HG02623 (cell line): Measurements from ENCODE around the gene FAM240A.

Experiments
- ATAC-seq: cut with Tn5 transposase; IDR thresholded peaks from one replicate; pipeline ENCODE4 v1.9.1; 2021; ENCODE audit warnings: moderate library complexity; ENCODE audit not compliant: unreplicated experiment

The FAM240A gene

DNA sequence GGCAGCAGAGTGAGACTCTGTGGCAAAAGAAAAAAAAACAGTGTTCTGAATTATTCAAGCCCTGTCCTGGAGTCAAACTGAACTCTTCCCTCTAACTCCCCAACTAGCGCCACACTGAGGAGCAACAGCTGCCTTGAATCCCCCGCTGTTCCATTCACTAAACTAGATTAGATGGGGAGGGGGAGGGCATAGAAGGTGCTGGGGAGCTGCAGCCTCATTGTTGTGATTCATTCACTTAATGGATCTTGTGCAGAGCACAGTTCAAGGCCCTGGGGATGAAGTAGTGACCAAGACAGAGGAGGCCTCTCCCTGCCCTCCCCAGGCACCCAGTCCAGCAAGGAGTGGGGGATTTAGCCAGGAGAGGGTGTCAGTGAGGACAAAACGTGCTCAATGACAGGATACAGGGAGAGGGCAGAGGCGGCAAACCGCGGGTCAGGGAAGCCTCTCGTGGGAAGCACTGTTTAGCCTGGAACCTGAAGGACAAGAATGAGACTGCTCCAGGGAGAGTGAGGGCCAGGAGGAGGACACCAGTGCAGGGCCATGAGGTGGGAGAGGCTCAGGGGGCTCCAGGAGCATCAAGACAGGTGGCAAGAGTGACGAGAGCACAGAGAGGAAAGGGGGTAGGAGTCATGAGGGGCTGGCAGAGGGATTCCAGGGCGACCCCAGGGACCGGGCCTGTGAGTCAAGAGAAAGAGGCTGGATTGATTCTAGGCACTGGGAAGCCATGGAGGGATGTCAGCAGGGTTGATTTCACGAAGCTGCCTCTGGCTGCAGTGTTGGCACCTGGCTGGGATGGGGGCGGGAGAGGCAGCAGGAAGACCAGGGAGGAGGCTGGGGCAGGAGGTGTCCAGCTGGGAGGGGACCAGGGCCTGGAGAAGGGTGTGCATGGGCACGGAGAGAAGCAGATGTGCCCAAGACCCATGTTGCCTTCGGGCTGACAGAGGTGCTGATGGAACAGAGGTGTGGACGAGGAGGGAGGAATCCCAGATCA, 49.7 kb downstream of the FAM240A start:
- ATAC-seq: no peak

DNA sequence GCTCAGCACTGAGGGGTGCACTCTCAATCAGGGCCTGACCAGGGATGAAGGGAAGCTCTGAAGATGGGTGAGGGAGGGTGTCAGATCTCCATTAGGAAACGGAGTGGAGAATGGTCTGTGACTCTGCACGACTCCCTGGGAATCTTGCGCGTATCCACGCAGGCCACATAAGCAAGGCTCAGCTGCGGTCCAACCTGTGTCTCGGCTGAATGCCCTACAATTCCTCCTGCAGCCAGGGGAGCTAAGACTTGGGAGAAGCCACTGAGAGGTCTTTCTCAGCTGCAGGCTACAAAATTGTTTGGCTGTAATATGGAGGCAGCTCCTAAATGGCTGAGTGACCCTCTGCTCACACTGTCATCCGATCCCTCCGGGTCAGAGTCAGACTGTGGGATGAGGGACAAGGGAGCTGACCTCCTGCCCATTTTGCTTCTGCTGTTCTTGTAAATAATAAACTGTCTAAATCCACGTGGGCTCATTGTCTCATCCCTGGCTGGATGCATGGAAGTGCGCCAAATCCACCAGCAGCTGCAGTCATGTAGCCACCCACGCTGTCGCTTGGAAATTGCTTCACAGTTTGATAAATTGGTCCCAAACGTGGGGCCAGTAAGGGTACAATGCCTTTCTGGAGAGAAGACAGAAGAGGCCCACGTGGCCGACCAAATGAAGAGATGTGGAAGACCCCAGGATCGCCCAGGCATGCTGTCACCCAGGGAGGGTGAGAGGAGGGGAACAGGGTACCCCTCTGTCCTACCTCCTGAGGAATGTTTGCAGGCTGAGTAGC, 50.6 kb downstream of the FAM240A start:
- no peak for ATAC-seq

DNA sequence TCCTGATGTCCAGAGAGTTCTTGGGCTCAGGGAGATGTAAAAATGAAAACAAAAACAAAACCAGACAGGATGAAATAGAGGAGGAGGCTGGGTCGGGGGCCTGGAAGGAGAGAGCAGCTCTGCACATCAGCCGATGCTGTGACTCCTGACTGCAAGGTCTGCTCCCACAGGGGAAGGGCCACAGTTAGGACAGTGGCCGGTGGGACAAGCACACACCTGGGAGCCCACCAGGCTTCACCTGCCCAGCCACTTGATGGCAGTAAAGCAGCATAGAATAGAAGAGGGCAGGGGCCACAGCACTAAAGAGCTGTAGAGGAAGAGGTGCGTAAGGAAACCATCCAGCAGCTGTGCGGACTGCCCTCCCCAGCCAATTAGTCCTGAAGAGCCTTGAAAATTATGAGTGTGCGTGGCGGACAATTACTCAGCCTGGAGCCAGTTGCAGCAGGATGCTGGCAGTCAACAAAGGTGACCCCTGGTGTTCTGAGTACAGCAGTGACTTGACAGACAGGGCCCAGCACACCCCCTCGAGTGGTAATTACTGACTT, 51.3 kb downstream of the FAM240A start:
- no peak for ATAC-seq

DNA sequence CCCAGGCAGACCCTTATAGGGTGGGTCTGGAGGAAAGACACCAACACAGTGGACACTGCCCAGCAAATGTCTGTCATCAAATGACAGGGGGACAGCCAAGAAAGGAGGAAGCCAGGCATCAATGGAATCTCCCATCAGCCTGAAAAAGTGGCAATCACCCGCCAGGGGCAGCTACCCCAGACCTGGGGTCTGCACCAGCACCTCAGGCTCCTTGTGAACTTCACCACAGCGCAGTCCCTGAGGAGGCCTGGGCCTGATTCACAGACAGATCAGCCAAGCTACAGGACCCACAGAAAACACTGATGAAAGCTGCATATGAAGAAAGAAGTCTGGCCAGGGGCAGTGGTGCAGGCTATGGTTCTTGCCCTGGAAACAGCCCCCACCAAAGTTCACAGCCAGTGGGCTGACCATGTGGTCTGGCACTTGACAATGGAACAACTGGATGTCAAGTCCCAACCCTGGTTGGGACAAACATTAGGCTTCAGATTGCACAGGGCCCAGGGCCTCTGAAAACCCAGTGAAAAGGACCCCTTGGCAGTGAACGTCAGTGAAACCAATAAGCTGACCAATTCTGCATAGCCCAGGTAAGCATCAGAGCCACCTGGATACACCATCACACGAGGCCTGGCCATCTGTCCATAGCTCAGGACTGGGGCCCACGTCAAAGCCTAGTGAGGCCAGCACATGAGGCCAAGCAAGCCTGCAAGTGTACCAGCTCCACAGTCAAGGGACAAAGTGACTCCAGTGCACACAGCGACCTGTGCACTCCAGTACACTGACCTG, 52.1 kb downstream of the FAM240A start:
- no peak for ATAC-seq

DNA sequence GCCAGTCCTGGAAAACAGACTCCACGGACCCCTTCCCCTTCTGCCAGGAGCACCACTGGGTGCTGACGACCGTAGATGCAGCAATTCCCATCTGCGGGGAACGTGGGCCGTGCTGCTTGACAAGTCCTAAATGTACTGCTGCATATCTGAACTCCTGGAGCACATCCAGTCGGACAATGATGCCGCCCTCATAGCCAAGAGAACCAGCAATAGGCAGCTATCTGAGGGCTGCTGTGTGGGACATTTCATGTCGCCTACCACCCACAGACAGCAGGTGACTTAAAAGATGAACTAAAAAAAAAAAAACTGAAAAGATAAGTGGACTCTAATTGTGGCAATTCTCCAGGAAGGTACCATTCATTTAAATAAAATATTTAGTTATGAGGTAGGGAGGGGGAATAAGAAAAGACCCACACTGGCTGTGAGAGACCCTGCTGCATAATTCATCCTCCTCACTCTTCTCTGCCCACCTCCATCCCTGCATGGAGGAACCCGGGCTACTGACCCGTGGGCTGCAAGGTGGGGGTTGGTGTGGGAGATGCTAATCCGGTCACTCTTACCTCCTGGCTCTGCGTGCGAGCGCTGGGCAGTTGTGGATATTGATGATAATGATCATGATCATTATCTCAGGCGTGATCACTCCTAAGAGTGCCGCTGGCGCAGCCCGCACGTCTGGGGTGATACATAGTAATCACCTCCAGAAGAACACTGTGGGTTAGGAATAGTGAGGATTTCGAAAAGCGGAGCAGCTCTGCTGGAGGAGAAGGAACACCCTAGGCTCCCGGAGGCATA, 52.8 kb downstream of the FAM240A start:
- no peak for ATAC-seq

DNA sequence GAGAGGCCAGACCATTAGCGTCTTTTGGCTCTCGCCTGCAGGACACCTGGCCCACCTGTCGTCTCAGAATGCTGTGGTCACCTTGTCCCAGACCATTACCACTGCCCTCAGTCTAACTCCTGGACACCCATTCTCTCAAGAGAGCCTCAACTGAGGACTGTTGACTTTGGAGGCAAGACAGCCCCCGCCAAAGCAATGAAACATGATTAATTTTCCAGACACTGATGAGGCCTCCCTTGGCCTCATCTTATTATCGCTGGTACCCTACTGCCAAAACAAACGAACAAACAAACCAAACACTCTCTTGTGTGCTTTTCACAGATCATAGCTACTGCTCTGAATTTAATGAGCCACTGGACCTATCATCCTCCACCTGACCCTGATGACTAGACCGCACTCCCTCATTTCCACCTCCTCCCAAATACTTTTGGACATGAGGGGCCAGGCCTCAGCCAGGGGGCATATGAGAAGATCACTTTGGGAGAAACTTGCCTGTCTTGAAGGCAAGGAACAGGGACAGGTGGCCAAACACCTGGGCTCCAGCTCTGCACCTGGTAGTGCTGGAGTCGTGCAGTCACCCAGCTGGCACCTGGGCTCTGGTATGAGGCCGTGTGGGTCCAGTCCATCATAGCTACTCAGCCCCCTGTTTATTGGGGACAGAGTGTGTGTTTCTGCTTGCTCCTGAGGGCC, 53.6 kb downstream of the FAM240A start:
- ATAC-seq: no peak

DNA sequence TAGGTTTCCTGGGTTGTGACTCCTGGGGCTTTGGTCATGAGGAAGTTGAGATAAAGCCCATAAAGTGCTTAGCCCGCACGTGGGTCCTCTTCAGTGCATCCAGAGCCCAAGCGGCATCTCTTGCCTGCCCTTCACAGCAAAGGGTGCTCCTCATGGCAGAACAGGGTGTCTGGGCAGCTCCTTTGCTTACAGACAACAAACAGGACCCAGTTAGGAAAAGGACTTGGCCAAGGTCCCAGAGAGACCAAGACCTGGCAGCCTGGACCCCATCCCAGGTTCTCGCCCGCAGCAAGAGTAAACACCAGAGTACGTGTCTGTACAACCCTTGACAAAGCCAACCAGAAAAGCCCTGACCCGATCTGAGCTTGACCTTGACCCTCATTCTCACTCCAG, 54.1 kb downstream of the FAM240A start:
- no peak for ATAC-seq

DNA sequence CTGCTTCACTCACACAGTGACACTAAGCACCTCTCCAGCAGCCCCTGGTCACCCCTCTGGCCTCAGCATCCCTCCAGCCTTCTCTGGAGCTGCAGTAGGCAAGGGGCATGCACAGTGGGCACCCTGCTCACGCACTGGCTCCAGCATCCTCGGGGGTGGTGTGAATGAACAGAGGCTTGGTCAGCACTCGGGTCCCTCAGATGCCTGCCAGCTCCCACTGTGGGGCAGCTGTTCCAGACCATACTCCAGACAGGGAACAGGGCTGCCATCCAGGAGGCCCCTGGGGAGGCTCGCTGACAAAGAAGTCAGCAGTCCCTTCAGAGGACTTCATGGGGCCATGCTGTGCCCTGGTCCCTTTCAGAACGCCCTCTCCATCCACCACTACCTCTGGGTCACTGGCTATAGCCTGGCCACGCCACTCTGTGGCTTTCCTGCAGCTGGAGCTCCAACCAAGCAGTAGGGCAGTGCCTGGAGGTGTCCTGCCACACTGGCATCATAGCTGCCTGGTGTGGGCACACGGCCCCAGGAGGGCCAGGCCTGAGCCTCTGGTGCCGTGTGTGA, 54.8 kb downstream of the FAM240A start:
- no peak for ATAC-seq

DNA sequence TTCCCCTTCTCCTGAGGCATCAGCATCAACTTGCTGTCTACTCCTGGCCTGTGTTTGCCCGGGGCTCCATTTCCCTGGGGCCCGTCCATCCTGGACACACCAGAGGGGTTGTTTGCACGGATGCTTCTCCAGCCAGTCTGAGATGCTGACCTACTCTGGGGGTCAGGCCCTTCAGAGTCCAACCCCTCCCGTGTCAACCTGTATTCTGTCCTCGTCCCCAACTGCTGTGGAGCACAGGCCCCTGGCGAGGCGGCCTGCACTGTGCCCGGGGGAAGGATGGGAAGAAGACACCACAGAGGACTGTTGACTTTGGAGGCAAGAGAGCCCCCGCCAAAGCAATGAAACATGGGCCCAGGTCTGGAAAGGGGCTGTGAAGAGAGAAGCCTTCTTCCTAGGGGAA, 55.3 kb downstream of the FAM240A start:
- no peak for ATAC-seq

DNA sequence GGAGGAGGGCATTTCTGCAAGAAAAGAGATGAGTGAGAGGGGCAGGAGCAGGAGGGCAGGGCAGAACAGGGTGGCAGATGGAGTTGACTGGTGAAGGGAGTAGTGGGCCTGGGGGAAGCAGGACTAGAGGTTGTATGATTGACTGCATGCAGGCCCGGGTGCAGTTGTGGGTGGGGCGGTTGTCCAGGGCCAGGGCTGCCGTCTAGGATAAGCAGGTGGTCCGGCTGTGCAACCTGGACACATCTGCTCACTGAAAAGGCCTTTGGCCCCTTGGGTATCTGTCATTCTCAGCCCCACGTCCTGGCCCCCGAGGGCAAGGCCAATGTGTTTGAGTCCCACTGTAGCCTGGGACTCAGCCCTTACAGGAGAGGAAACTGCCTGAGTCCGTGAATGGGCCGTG, 55.8 kb downstream of the FAM240A start:
- no peak for ATAC-seq

DNA sequence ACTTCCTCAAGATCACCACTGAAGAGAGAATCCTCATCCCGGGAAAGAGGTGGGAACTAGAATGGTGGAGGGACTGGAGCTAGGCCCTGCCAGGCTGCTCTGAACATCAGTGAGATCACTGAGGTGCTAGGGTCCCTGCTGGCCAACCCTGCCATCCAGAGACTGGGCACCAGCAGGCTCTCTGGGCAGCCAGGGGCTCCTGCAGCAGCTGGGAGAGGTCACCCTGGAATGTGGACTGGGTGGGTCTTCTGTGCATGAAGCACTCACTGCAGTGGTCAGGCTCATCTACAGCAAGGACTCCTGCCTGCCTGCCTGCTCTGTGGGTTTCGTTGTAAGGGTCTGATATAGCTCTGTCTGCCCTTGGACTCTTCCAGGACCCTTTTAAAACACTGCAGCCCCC, 56.3 kb downstream of the FAM240A start:
- no peak for ATAC-seq

DNA sequence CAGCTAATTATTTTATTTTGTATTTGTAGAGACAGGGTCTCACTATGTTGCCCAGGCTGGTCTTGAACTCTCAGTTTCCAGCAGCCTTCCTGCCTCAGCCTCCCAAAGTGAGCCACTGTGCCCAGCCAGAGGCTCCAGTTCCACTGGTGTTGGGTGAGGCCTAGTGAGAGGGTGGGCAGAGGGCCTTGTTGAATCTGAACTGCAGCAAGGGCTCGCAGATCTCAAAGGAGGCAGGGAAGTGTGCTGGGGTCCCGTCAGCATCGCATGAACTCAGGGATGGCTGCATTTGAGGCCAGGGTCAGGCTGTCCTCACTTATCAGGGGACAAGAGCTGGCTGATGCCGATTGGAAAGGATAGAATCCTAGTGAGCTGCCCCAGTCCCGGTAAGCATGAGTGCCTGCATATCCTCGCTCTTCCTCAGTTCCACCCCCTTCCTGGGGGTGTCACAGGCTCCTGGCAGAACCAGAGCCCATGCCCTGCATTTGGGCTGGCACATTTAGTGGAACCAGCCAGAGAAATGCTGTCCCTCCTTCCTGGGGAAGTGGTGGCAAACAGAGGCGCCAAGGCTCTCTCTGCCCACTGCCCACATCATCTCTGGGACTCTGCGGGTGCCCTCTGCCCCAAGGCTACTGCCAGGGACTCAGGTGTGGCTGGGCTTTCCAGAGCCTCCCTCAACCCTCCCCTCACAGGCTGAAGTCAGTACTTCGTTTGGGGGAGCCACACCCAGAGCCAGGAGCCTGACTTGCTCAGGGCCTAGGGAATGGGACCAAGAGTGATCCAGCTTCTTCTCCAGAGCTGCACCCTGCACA, 57.1 kb downstream of the FAM240A start:
- ATAC-seq: no peak

DNA sequence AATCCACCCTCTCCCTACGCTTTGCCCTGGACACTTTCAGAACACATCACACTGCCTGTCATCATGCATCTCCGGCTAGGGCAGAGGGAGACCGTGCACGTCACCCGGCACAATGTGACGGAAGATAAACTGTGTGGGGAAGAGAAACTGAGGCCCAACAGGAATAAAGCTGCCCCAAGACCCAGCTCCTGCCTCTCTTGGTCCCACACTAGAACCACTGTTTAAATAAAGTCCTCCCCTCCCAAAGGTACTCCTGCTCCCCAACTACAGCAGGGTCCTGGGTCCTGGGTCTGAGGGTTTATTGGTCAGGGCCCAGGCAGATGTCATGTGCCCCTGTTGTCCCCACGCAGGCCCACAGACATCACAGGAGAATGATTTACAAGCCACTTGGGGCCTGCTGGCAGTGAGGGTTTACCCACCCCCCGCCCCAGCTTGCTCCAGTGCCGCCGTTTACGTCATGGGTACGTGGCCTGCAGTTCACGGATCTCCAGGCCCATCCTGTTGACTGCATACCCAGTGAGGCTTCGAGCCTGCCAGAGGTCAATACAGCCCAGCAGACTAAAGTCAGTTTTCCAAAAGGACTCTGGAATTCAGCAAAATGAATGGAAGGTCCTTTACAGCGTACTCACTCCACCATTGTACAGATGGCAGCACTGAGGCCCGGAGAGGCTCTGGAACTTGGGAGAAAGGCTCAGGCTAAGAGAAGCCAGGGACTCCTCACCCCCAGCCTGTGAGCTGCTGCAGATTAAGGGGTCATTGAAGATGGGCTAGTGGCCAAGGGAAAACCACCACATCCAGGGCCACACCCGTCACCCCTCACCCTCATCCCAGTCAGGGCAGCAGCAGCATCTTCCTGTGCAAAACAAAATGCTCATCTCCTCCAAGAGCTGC, 57.9 kb downstream of the FAM240A start:
- ATAC-seq: no peak

DNA sequence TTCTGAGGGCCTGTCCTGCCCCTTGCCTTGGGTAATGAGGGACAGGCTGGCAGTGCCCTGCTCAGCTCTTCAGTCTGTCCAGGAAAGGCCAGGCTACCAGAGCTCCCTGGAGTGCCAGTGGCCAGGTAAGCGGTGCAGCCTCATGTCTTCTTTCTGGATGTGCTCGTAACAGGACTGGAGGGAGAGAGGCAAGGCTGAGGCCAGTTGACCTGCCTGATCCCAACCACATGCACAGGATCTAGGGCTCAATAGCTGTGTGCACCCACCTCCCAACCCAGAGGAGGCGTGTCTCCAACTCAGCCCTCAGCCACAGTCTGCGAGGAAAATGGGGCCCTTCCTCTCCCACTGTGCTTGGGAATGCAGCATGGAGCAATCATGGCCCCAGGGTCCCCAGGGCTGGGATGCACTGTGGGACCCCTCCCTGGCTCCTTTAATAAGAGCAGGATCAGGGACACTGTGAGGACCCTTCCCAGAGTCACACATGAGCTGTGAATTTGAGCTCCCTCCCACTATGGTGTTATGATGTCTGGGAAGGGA, 58.6 kb downstream of the FAM240A start:
- ATAC-seq: no peak

DNA sequence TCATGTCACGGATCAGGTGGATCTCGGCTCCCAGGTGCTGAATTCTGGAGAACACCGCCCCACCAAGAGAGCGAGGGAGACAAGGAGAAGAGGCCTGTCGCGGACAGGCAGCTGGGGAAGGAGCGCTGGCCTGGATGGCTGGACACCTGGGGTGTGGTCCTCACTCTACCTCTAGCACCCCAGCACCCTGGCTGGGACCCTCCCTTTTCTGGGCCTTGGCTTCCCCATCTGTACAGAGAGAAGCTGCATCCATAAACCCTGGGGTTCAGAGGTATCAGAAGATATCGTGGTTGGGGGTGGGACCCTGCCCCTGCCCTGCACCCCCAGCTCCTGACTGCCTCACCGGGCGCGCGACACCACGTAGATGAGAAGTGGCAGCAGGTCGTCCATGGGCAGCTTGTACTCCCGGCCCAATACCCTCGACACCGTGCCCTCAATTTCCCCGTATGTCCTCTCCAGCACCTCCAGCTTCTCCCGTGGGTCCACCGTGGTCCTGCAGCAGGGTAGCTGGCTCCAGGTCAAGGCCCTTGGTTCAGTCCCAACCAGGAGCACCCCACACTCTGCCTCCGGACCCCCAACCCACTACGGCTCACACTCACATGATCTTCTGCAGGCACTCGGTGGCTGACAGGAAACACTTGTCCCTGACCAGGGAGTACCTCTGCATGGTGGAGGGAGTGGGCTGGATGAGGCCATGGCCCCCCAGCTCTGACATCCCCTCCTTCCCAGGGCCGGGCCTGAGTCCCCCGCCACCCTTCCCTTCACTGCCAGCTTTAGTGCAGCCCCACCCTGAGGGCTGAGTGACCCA, 59.4 kb downstream of the FAM240A start:
- ATAC-seq: no peak

DNA sequence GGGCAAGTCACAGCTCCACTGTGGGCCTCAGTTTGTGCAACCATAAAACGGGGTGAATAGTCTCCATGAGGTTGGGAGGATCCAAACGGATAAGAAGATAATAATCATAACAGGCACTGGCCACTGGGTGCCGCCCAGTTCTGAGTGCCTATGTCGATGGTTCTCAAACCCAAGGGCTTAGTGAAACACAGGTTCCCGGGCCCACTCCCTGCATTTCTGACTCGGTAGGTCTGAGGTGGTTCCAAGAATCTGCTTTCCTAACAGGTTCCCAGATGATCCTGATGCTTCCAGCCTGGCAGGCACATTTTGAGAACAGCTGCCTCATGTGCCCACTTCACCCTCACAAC, 60.0 kb downstream of the FAM240A start:
- no peak for ATAC-seq
